ENCODE measurements around the gene MBOAT2.

The MBOAT2 gene

GRCh38 chr2:8860239-8860638 lies 143.2 kb downstream of the MBOAT2 start:
- DNase-seq (ENCODE audit: low read depth in 2 of 2) = no peak

GRCh38 chr2:8858910-8859309 lies 144.6 kb downstream of the MBOAT2 start:
- DNase-seq (ENCODE audit: low read depth in 2 of 2) = no peak

DNA sequence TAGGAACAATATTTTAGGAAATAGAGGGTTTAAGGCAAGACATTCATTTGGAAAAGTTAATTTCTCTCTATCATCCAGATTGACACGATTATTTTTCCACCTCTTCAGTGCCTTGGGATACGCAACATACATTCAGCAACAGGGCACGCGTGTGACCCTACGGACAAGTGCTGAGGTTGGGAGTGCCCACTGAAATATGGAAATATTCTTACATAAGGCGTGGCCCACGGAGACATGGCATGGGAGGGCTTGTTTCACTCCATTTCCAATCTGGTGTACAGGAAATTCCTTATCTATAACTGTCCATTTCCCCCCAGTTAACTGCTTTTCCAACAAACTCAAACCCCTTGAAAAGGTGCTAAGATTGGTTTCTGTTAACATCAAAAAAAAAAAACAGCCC lies 145.2 kb downstream of the MBOAT2 start:
- no peak for DNase-seq (ENCODE audit: low read depth in 2 of 2)

GRCh38 chr2:8857709-8858108 lies 145.8 kb downstream of the MBOAT2 start:
- DNase-seq (ENCODE audit: low read depth in 2 of 2) = no peak

GRCh38 chr2:8856176-8856575 lies 147.3 kb downstream of the MBOAT2 start:
- no peak for DNase-seq (ENCODE audit: low read depth in 2 of 2)

DNA sequence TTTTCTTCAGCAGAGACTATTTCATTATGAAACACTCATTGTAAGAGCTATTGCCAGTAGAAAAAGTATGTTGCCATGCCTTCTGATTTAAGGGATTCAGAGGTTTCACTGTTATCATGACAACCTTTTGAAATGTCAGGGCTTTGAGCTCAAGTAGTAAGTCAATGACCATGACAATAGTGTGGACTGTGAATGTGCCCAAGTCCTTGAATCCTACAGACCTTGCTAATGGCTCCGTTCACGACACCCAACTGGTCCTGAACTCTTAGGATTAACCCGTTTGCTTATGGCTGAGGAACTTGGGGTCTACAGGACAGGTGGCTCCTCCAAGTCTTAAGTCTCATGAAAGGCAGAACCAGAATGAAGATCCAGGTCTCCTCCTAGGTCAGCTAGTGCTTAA lies 148.5 kb downstream of the MBOAT2 start:
- DNase-seq (ENCODE audit: low read depth in 2 of 2) = no peak

DNA sequence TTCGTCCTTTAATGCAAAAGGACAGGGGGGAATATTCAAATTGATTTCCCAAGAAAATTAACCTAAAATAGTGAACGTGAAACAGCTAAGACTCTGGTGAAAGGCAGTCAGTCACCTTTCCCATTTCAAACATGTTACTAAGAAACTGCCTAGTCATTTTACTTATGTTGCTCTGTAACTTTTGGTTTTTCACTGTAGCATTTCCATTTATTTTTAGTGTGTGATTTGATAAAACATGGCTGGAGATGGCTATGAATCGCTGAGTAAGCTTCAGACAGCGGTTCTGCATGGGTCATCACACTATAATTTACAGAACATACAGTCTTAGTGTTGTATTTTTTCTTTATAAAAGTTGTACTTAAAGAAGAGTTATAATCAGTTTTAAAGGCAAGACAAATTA lies 150.1 kb downstream of the MBOAT2 start:
- no peak for DNase-seq (ENCODE audit: low read depth in 2 of 2)

GRCh38 chr2:8851811-8852560 lies 151.5 kb downstream of the MBOAT2 start:
- DNase-seq (ENCODE audit: low read depth in 2 of 2) = no peak

- DNase-seq (ENCODE audit: low read depth in 2 of 2) = no peak
Measured at GRCh38 chr2:8850845-8851487, 152.5 kb downstream of the MBOAT2 start.

GRCh38 chr2:8849327-8849726 lies 154.2 kb downstream of the MBOAT2 start:
- no peak for DNase-seq (ENCODE audit: low read depth in 2 of 2)

GRCh38 chr2:8848328-8849100 lies 155.0 kb downstream of the MBOAT2 start:
- DNase-seq (ENCODE audit: low read depth in 2 of 2) = no peak

DNA sequence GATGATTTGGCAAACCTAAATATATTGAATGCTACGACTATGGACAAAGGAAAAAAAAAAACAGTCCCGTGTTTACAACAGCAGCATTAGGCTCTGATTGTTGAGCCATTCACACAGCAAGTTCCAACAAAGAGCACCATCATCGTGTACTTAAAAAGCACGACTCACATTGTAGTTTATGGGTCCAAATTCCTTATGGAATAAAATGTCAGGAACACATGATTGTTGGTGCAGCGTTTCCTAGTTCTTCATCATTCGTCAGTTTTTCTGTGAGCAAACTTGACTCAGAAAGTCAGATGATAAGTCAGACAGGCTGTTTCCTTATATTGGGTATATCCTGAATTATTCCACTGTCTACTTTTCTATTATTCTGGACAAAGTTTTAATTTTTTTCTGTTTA lies 156.1 kb downstream of the MBOAT2 start:
- no peak for DNase-seq (ENCODE audit: low read depth in 2 of 2)

DNA sequence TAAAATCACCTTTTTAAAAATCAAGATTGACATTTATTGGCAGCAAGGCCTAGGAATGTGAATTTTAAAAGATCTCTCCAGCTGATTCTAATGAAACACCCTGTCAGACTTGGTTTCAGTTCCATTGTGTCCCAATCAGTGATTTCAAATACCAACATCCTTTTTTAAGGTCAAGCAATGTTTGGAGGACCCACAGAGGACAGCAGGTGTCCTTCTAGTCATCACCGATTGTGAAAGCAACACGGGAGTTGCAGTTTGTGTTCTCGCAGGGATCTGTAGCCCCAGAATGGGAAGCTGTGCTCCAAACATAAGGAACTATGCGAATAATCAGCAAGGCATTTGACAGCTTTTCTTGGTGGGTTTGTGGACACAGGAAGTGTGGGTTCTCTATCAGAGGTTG lies 161.6 kb downstream of the MBOAT2 start:
- DNase-seq (ENCODE audit: low read depth in 2 of 2) = no peak

GRCh38 chr2:8840475-8841091 lies 162.9 kb downstream of the MBOAT2 start:
- no peak for DNase-seq (ENCODE audit: low read depth in 2 of 2)

GRCh38 chr2:8839189-8839965 lies 164.1 kb downstream of the MBOAT2 start:
- no peak for DNase-seq (ENCODE audit: low read depth in 2 of 2)

DNA sequence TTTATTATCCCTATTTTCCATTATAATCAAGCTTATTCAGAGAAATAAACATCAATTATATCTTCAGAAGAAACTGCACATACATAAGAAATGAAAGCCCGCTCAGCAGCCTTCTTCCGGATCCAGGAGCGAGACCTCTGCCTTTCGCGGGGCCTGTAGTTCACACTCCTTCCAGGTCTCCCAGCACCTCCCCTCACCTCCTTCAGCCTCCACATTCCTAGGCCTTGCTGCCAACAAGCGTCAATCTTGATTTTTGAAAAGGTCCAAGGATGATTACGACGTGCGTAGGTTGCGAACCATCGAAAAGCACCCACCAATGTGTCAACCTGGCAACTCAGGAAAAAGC lies 165.7 kb downstream of the MBOAT2 start:
- DNase-seq (ENCODE audit: low read depth in 2 of 2) = no peak

DNA sequence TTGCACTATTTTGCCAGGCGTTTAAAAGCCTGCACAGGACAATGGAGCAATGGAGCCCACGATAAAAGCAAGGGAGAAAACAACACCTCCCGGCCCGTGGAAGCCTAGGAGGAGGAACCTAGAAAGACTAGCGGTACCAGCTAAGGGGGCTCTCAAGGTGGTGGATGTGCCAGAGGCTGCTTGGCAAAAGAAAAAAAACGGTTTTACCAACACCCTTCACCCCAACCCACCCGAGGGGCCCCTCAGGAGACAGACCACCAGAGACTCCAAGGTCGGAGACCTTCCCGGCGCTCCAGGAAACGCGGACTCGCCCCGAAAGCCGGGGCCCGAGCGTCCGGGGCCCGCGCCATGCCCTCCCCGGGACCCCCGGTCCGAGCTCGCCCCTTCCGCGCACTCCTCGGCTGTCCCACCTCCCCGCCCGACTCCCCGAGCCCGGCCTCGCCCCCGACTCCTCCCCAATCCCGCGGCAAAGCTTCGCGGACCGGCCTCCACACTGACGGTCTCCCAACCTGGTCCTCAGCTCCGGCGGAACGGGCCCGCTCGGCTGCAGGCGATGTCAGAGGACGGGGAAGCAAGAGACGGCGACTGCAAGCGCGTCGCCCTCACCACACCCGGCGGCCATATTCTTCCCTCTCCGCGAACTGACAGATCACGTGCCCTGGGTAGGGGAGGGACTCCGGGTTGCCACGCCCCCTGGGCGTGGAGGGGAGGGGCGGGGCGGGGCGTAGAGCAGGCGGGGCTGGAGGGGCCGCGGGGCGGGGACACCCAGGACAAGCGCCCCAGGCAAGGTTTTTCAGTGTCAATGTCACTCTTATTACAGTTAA lies 166.3 kb downstream of the MBOAT2 start, which contains the start of gene KIDINS220:
KIDINS220 (minus strand) TSS at position 643 of the 824 bp plus-strand sequence. CDS start 10,520 bp downstream, outside the sequence.
- DNase-seq (ENCODE audit: low read depth in 2 of 2) = peak; percentile 80

DNA sequence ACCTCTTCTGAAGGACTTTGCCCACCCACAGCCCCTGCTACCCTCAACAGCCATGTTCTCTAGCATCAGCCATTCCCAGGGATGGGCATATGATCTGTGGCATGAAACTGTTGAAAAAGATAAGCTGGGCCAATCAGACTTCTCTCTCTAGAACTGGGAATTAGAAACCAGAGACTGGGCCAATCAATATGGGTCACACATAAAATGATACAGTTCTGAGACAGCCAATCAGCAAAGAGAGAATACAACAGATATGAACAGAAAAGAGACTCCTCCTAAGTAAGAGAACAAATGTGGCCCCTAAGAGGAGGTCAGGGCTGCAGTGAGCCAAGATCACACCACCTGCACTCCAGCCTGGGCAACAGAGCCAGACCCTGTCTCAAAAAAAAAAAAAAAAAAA lies 168.2 kb downstream of the MBOAT2 start:
- DNase-seq (ENCODE audit: low read depth in 2 of 2) = no peak

- no peak for DNase-seq (ENCODE audit: low read depth in 2 of 2)
Measured at GRCh38 chr2:8833853-8834252, 169.6 kb downstream of the MBOAT2 start.

GRCh38 chr2:8831516-8831915 lies 172.0 kb downstream of the MBOAT2 start:
- DNase-seq (ENCODE audit: low read depth in 2 of 2) = no peak

DNA sequence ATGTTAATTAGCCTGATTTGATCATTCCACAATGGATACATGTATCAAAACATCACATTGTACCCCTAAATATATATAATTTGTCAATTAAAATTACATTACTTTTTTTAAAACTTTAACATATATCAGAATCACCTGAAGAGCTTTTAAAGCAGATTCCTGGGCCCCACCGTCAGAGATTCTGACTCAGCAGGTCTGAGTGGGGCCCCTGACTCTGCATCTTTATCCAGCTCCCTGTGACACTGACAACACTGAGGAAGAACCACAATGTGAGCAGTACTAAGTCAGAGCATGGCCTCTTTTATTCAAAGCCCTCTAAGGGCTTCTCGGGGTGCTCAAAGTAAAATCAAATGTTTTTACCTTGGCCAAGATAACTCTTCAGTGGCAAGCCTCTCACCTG lies 175.8 kb downstream of the MBOAT2 start:
- DNase-seq (ENCODE audit: low read depth in 2 of 2) = no peak
